Choroid plexus epithelial cell (primary cell): ENCODE data around the gene MICAL1.

Experiments used
- DNase-seq: peaks from one replicate; pipeline ENCODE4 v3.0.0-alpha.2; 2010; ENCODE audit warnings: low read depth
- H3K4me3 ChIP-seq: 2 replicates; pipeline ENCODE4 v1.5.1; 2011; ENCODE audit warnings: low read depth, mild to moderate bottlenecking, control low read depth, low read length, moderate library complexity
- CTCF ChIP-seq: conservative IDR thresholded peaks from 2 replicates; pipeline ENCODE4 v1.5.1; 2011; ENCODE audit warnings: low read depth, mild to moderate bottlenecking, control low read depth, inconsistent platforms, low read length, moderate library complexity

MICAL1 gene

GRCh38 chr6:109455437-109456110, at the start of gene MICAL1:
Gene MICAL1 (minus strand): TSS chr6:109455772. CDS start chr6:109454196, 1,576 bp downstream.
- peak; percentile 40 for DNase-seq
- TF ChIP-seq CTCF = peak; percentile 41
- peak within 1 kb of the TSS; percentile 84 for H3K4me3 ChIP-seq

- no peak for DNase-seq
- no peak for TF ChIP-seq CTCF
Observed at GRCh38 chr6:109503327-109504224, 48.0 kb upstream of the MICAL1 start.

GRCh38 chr6:109498936-109499335, 43.4 kb upstream of the MICAL1 start:
- no peak for DNase-seq
- no peak overlapping the region for H3K4me3 ChIP-seq
- no peak for TF ChIP-seq CTCF

More at GRCh38 chr6:109503327-109504224, 48.0 kb upstream of the MICAL1 start:
- no peak overlapping the region for H3K4me3 ChIP-seq

- no peak for TF ChIP-seq CTCF
- no peak for DNase-seq
- no peak overlapping the region for H3K4me3 ChIP-seq
Observed at GRCh38 chr6:109498052-109498451, 42.5 kb upstream of the MICAL1 start.

- TF ChIP-seq CTCF = no peak
- no peak overlapping the region for H3K4me3 ChIP-seq
- no peak for DNase-seq
Observed at GRCh38 chr6:109496036-109496772, 40.6 kb upstream of the MICAL1 start.

GRCh38 chr6:109493865-109494264, 38.3 kb upstream of the MICAL1 start:
- DNase-seq = no peak
- H3K4me3 ChIP-seq = no peak overlapping the region
- TF ChIP-seq CTCF = no peak
